ENCODE results near the gene SLC28A1.

- TF ChIP-seq, protein P1, sequence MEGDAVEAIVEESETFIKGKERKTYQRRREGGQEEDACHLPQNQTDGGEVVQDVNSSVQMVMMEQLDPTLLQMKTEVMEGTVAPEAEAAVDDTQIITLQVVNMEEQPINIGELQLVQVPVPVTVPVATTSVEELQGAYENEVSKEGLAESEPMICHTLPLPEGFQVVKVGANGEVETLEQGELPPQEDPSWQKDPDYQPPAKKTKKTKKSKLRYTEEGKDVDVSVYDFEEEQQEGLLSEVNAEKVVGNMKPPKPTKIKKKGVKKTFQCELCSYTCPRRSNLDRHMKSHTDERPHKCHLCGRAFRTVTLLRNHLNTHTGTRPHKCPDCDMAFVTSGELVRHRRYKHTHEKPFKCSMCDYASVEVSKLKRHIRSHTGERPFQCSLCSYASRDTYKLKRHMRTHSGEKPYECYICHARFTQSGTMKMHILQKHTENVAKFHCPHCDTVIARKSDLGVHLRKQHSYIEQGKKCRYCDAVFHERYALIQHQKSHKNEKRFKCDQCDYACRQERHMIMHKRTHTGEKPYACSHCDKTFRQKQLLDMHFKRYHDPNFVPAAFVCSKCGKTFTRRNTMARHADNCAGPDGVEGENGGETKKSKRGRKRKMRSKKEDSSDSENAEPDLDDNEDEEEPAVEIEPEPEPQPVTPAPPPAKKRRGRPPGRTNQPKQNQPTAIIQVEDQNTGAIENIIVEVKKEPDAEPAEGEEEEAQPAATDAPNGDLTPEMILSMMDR (IDR thresholded peaks at IDR 0.05; ENCODE audit: insufficient read depth, low read length, poor library complexity, severe bottlenecking): no peak
- TF ChIP-seq EZH2phosphoT487 (conservative IDR thresholded peaks at IDR 0.05; ENCODE audit: low read length): no peak
These were observed 42.2 kb downstream of the SLC28A1 start for GRCh38 chr15:84926491-84927230.

Measured in SU-DHL-6 (cell line).